KMS-11 (cell line): ENCODE measurements around the gene C1QTNF9.

Source experiments
- H2AFZ ChIP-seq: fragments of 200-600 bp; sonication (generic); 2 replicates; pipeline ENCODE4 v1.6.1; 2016; ENCODE audit warnings: antibody characterized with exemption, mixed run types, low read depth
- H3K27ac ChIP-seq: fragments of 200-600 bp; sonication (generic); 2 replicates; pipeline ENCODE4 v1.6.1; 2016; ENCODE audit warnings: mild to moderate bottlenecking, mixed run types
- H3K27me3 ChIP-seq: fragments of 200-600 bp; sonication (generic); 2 replicates; pipeline ENCODE4 v1.6.1; 2017; ENCODE audit warnings: mild to moderate bottlenecking, low read depth, mixed run types, moderate library complexity; ENCODE audit not compliant: insufficient read depth
- H3K36me3 ChIP-seq: fragments of 200-600 bp; sonication (generic); 2 replicates; pipeline ENCODE4 v1.6.1; 2017; ENCODE audit warnings: mild to moderate bottlenecking, mixed run types; ENCODE audit not compliant: insufficient read depth
- H3K4me1 ChIP-seq: fragments of 200-600 bp; sonication (generic); 2 replicates; pipeline ENCODE4 v1.6.1; 2016; ENCODE audit warnings: mild to moderate bottlenecking, low read depth, mixed run types; ENCODE audit not compliant: poor library complexity, severe bottlenecking
- H3K4me2 ChIP-seq: fragments of 200-600 bp; sonication (generic); 2 replicates; pipeline ENCODE4 v1.7.0; 2016; ENCODE audit warnings: mild to moderate bottlenecking, mixed run types
- H3K4me3 ChIP-seq: fragments of 200-600 bp; sonication (generic); IDR thresholded peaks from 2 replicates; pipeline ENCODE4 v1.6.1; 2017; ENCODE audit warnings: low read depth, low read length, mixed read lengths; ENCODE audit not compliant: insufficient read depth
- H3K79me2 ChIP-seq: fragments of 200-600 bp; sonication (generic); 2 replicates; pipeline ENCODE4 v1.6.1; 2016; ENCODE audit warnings: low read depth, mixed run types; ENCODE audit not compliant: insufficient read depth
- H3K9ac ChIP-seq: fragments of 200-600 bp; sonication (generic); 2 replicates; pipeline ENCODE4 v1.6.1; 2016; ENCODE audit warnings: mild to moderate bottlenecking, mixed run types
- H4K20me1 ChIP-seq: fragments of 200-600 bp; sonication (generic); 2 replicates; pipeline ENCODE4 v1.6.1; 2016; ENCODE audit warnings: mild to moderate bottlenecking, mixed run types; ENCODE audit not compliant: insufficient read depth
- CTCF ChIP-seq: fragments of 200-600 bp; sonication (generic); conservative IDR thresholded peaks from 2 replicates; pipeline ENCODE4 v1.6.1; 2017; ENCODE audit warnings: low read depth, mild to moderate bottlenecking, antibody characterized with exemption, low read length, moderate library complexity, mixed read lengths

C1QTNF9 gene

GRCh38 chr13:24271231-24271600, 38.2 kb upstream of the C1QTNF9 start:
- Histone ChIP-seq H3K4me2 (peak overlapping the region; percentile 29; the same call in 1 of the 2 replicates), H3K27ac (peak overlapping the region; percentile 48; the same call in 1 of the 2 replicates), H3K9ac (peak overlapping the region; percentile 16; the same call in 1 of the 2 replicates), H3K4me3 (no peak overlapping the region), H3K36me3 (no peaks in the 10 kb centered on the region), H3K4me1 (peaks cover 30% of the 10 kb centered on the region), H2AFZ (no peak overlapping the region), H4K20me1 (no peaks in the 10 kb centered on the region), H3K79me2 (no peaks in the 10 kb centered on the region), H3K27me3 (no peaks in the 10 kb centered on the region)
- TF ChIP-seq CTCF, result no peak

DNA sequence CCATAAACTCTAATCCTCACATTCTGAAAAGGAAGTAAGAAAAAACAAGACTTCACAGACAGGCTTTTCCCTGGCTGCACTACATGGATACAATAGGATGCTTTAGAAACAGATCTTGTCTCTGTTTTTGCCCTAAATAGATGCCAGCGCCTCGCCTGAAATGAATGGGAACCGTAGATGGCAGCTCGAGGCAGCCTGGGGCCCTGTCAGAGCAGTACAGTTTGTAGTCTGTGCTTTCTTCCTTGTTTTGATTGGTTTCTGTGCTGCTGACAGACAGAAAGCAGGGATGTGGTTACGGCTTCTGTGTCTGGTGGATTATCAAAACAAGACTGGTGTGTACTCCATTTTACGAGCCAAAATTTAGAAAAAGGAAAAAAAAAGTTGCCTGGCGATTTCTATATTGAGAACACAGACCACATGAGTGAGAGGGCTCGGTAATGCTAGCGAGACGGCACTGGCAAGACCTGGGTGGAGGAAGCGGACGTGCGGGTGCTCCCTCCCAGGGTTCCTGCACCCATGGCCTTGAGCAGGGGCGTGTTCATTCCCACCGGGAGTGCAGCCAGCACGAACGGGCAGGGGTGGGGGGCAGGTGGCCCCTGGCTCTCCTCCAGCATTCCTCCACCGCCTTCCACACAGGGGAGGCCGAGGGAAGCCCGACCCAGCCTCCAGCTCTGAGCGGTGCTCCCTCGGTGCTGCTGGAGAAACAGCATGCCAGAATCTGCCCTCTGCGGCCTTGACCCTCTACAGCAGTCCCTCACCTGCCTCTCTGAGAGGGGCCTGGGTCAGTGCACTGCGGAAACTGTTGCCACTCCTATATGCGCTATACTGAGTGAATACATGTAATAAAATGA, 37.6 kb upstream of the C1QTNF9 start:
- H3K4me2 ChIP-seq, result peak overlapping the region; percentile 29; the same call in 1 of the 2 replicates
- H3K27ac ChIP-seq, result no peak overlapping the region
- H3K36me3 ChIP-seq, result no peaks in the 10 kb centered on the region
- H3K27me3 ChIP-seq, result no peaks in the 10 kb centered on the region
- no peaks in the 10 kb centered on the region for H4K20me1 ChIP-seq
- peaks cover 30% of the 10 kb centered on the region for H3K4me1 ChIP-seq
- H2AFZ ChIP-seq, result no peak overlapping the region
- TF ChIP-seq CTCF, result no peak
- H3K4me3 ChIP-seq, result no peak overlapping the region
- H3K9ac ChIP-seq, result no peak overlapping the region
- H3K79me2 ChIP-seq, result no peaks in the 10 kb centered on the region

- Histone ChIP-seq H3K79me2 (no peaks in the 10 kb centered on the region), H3K9ac (no peak overlapping the region), H3K36me3 (no peaks in the 10 kb centered on the region), H3K27me3 (no peaks in the 10 kb centered on the region), H4K20me1 (no peaks in the 10 kb centered on the region), H3K27ac (no peak overlapping the region), H2AFZ (no peak overlapping the region), H3K4me2 (no peak overlapping the region), H3K4me3 (no peak overlapping the region), H3K4me1 (peaks cover 30% of the 10 kb centered on the region)
- TF ChIP-seq CTCF, result no peak
These were observed 36.8 kb upstream of the C1QTNF9 start for GRCh38 chr13:24272452-24273161.

DNA sequence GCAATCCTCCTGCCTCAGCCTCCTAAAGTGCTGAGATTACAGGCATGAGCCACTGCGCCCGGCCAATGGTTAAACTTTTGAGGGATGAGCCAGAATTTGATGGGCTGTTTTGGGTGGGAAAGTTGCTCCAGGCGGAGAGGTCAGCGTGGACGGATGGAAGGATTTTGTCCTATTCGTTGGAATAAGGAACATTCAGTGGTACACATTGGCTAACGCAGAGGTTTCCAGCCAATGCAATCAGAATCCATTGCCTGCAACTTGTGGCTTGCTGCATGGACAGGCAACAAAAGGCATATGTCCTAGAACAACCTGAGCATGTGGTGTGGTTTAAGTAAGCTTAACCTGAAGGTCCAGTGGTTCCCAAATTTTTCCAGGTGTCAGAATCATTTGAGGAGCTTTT, 35.5 kb upstream of the C1QTNF9 start:
- H3K27ac ChIP-seq, result no peak overlapping the region

More for the DNA sequence above, 35.5 kb upstream of the C1QTNF9 start:
- no peak overlapping the region for H3K4me3 ChIP-seq
- no peaks in the 10 kb centered on the region for H4K20me1 ChIP-seq
- H3K9ac ChIP-seq, result no peak overlapping the region
- H3K36me3 ChIP-seq, result no peaks in the 10 kb centered on the region
- peak overlapping the region; percentile 29; the same call in 1 of the 2 replicates for H3K4me2 ChIP-seq
- no peak overlapping the region for H2AFZ ChIP-seq
- TF ChIP-seq CTCF, result no peak
- H3K79me2 ChIP-seq, result no peaks in the 10 kb centered on the region
- H3K4me1 ChIP-seq, result peaks cover 30% of the 10 kb centered on the region
- no peaks in the 10 kb centered on the region for H3K27me3 ChIP-seq
